Measurements from ENCODE around the gene LYRM7.

DNA sequence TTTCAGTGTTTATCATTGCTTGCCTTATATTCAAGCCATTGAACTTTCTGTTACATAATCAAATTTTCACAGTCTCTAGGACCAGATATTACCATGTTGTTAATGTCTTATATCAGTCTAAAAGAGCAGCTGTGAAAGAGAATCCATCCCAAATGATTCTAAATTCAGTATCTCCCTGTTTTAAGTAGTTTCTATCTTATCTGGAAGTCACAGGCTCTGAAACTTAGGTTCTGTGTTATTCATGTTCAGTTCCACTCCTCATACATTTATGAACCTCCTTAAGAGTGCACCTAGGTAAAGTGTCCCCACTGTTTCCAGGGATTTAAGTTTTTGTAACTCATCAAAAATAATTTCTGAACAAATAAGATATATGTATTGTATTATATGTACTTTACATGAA is 9.7 kb downstream of the LYRM7 start:
- TF ChIP-seq, protein P1, sequence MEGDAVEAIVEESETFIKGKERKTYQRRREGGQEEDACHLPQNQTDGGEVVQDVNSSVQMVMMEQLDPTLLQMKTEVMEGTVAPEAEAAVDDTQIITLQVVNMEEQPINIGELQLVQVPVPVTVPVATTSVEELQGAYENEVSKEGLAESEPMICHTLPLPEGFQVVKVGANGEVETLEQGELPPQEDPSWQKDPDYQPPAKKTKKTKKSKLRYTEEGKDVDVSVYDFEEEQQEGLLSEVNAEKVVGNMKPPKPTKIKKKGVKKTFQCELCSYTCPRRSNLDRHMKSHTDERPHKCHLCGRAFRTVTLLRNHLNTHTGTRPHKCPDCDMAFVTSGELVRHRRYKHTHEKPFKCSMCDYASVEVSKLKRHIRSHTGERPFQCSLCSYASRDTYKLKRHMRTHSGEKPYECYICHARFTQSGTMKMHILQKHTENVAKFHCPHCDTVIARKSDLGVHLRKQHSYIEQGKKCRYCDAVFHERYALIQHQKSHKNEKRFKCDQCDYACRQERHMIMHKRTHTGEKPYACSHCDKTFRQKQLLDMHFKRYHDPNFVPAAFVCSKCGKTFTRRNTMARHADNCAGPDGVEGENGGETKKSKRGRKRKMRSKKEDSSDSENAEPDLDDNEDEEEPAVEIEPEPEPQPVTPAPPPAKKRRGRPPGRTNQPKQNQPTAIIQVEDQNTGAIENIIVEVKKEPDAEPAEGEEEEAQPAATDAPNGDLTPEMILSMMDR (IDR thresholded peaks at IDR 0.05; ENCODE audit: poor library complexity): no peak
- TF ChIP-seq EZH2 (IDR thresholded peaks at IDR 0.05; ENCODE audit: borderline replicate concordance): no peak
- no peak for TF ChIP-seq EZH2phosphoT487 (IDR thresholded peaks at IDR 0.05; ENCODE audit: low read depth, severe bottlenecking, unreplicated experiment)
